ENCODE measurements around the gene CCDC88B. TPM values are rescaled to one million over a fixed set of nuclear protein-coding genes. Genes with fewer than 3 reads are reported as not detected.

CCDC88B gene
- total and polyA plus RNA-seq, 2 of the 8 experiments (the other 6 are each of a cell fraction or from before 2014, with no cell fraction given) = 5.9 to 12.5 TPM

DNA sequence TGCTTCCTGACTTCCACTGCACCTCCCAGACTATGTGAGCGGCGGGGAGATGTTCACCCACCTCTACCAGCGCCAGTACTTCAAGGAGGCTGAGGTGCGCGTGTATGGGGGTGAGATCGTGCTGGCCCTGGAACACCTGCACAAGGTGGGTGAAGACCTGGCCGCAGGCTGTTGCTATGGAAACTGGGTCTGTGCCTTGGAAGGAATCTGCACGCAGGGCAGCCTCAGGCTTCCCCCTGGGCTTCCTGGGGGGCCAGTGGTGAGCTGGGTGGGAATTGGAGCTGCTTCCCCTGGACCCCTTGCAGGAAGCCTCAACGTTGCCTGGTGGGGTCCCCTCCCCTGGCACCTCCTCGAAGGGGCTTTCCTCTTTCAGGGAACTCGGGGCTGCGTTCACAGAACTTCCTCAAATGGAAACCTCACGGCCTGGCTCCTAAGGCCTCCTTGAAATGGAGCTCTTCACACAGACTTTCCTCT lies 20.5 kb downstream of the CCDC88B start:
- H3K4me3 ChIP-seq (ENCODE audit: extremely low read depth in 1 of 4, insufficient read depth in 2 of 4, low read depth in 3 of 4, low read length in 4 of 4) = 0 out of 8 replicates have a peak overlapping the region, but pooled peaks of 1 of the 4 experiments have one; percentile 73
- no peak overlapping the region for H2BK120ac ChIP-seq (replicated peaks; ENCODE audit: low read depth, low read length)
- no peak overlapping the region for H3K14ac ChIP-seq (ENCODE audit: insufficient read length)
- H3K36me3 ChIP-seq (ENCODE audit: control insufficient read depth in 2 of 4, insufficient read depth in 4 of 4, low read length in 3 of 4) = peaks cover 0 to 9% (median 3%) of the 10 kb centered on the region in 4 experiments; a peak in 3 of 8 replicates
- peaks cover 0 to 32% (median 25%) of the 10 kb centered on the region in 4 experiments; a peak in 6 of 7 replicates for H3K4me1 ChIP-seq (replicated peaks in 1 of 4; ENCODE audit: control insufficient read depth in 3 of 4, insufficient read depth in 4 of 4, low read length in 3 of 4)
- POLR2A ChIA-PET (ENCODE audit: partially characterized antibody) = interaction anchor here (0.5 to 3.6 kb wide), 5 partner anchors 9 to 408 kb away, joined by 3 to 14 read pairs (median 3); no protein-coding TSS in a partner anchor
- no peak overlapping the region for H3K56ac ChIP-seq (replicated peaks; ENCODE audit: insufficient read length, low read depth, low read length)
- peaks cover 0 to 4% of the 10 kb centered on the region in 2 experiments for H4K20me1 ChIP-seq (replicated peaks in 1 of 2; ENCODE audit: control insufficient read depth in 1 of 2, insufficient read depth in 2 of 2, low read length in 2 of 2)
- H2BK5ac ChIP-seq (ENCODE audit: low read depth, low read length) = no peak overlapping the region
- peaks cover 7% of the 10 kb centered on the region; the same call in 1 of the 2 replicates for H3K23me2 ChIP-seq (ENCODE audit: low read depth, low read length)
- no peak overlapping the region for H2BK20ac ChIP-seq (ENCODE audit: low read length)
- no peak for DNase-seq (ENCODE audit: low read depth in 1 of 2, low spot score in 2 of 2)
- H4K8ac ChIP-seq (ENCODE audit: extremely low read depth, insufficient read depth, low read length) = no peak overlapping the region
- no peak overlapping the region for H3K18ac ChIP-seq (ENCODE audit: extremely low read depth, low read length)
- H2BK15ac ChIP-seq (ENCODE audit: low read length) = peak overlapping the region; percentile 46; the same call in 1 of the 2 replicates
- H4K5ac ChIP-seq (ENCODE audit: insufficient read length, low read depth, low read length) = no peak overlapping the region
- no peak for FAIRE-seq
- no peaks in the 10 kb centered on the region for H3K79me2 ChIP-seq (ENCODE audit: control insufficient read depth in 1 of 2, insufficient read depth in 2 of 2, low read length in 2 of 2)
- no peaks in the 10 kb centered on the region for H3K27me3 ChIP-seq (replicated peaks in 1 of 4; ENCODE audit: control insufficient read depth in 3 of 4, extremely low read depth in 1 of 4, insufficient read depth in 3 of 4, low read length in 3 of 4)
- no peak overlapping the region for H3K4ac ChIP-seq (replicated peaks; ENCODE audit: insufficient read length, low read depth, low read length)
- H4K91ac ChIP-seq (replicated peaks; ENCODE audit: insufficient read length, low read length) = peak overlapping the region; percentile 88
- H3K23ac ChIP-seq (ENCODE audit: insufficient read length) = no peak overlapping the region
- WGBS, 2 experiments (ENCODE audit: extremely low coverage in 1 of 2, insufficient coverage in 1 of 2, insufficient read length in 1 of 2, insufficient replicate concordance in 2 of 2, low coverage in 1 of 2, low lambda C conversion rate in 2 of 2, missing lambda C conversion rate in 1 of 2) = 94% methylated on average over 13 of the region's 13 CpGs; no CpG with 5 or more reads in 1 of the 2 experiments
- H3K9me3 ChIP-seq (ENCODE audit: insufficient read depth in 2 of 2, low read depth in 1 of 2, low read length in 1 of 2) = no peaks in the 10 kb centered on the region
- no peak overlapping the region for H2BK12ac ChIP-seq (ENCODE audit: low read depth, low read length)
- no peak overlapping the region for H3K9ac ChIP-seq (replicated peaks in 1 of 4; ENCODE audit: extremely low read depth in 1 of 4, low read depth in 3 of 4, low read length in 3 of 4)
- H2AK5ac ChIP-seq (ENCODE audit: low read depth, low read length) = no peak overlapping the region
- CTCF ChIA-PET (ENCODE audit: partially characterized antibody) = interaction anchor here (0.5 to 22.0 kb wide), 6 partner anchors 11 to 89 kb away, joined by 4 to 409 read pairs (median 8); partner anchors contain the start of gene CCDC88B
- H3K27ac ChIP-seq (ENCODE audit: low read depth, low read length) = no peak overlapping the region
- no peaks in the 10 kb centered on the region; the same call in 1 of the 2 replicates for H3K79me1 ChIP-seq (ENCODE audit: low read depth, low read length)
- H2AFZ ChIP-seq (ENCODE audit: low read length) = no peak overlapping the region
- H3K4me2 ChIP-seq (ENCODE audit: insufficient read depth in 1 of 2, low read depth in 2 of 2, low read length in 2 of 2) = peak overlapping the region; percentile 87 to 89; a peak in 3 of 4 replicates
- TF ChIP-seq CHD2 (IDR thresholded peaks at IDR 0.05; ENCODE audit: low read length) (no peak), JUND (IDR thresholded peaks at IDR 0.05; ENCODE audit: low read length) (no peak), RFX5 (IDR thresholded peaks at IDR 0.05; ENCODE audit: borderline replicate concordance, low read depth, low read length) (no peak), RXRA (IDR thresholded peaks at IDR 0.05; ENCODE audit: insufficient read depth, low read depth, low read length) (no peak), POLR2A (IDR thresholded peaks at IDR 0.05; ENCODE audit: control extremely low read depth in 1 of 2, low read depth in 2 of 2, low read length in 2 of 2) (no peak), TBP (IDR thresholded peaks at IDR 0.05; ENCODE audit: low read depth, low read length) (no peak), TAF7 (optimal IDR thresholded peaks at IDR 0.05; ENCODE audit: borderline replicate concordance, low read depth, low read length) (no peak), KDM4A (IDR thresholded peaks at IDR 0.05; ENCODE audit: low read depth, low read length, severe bottlenecking) (no peak), TAF1 (IDR thresholded peaks at IDR 0.05; ENCODE audit: low read depth, low read length) (no peak), HDAC2 (IDR thresholded peaks at IDR 0.05; ENCODE audit: borderline replicate concordance in 1 of 2, low read depth in 2 of 2, low read length in 2 of 2) (no peak), EP300 (IDR thresholded peaks at IDR 0.05; ENCODE audit: borderline replicate concordance in 1 of 2, low read depth in 2 of 2, low read length in 2 of 2) (no peak), EZH2 (IDR thresholded peaks at IDR 0.05; ENCODE audit: low read depth, low read length, severe bottlenecking) (no peak), SIX5 (IDR thresholded peaks at IDR 0.05; ENCODE audit: low read depth, low read length) (no peak), CEBPB (IDR thresholded peaks at IDR 0.05; ENCODE audit: low read depth, low read length) (no peak)

All from H1 (cell line).